ENCODE results near the gene MED26. TPM values are rescaled to one million over a fixed set of nuclear protein-coding genes. Genes with fewer than 3 reads are reported as not detected.

MED26 gene
- total RNA-seq, 1 experiment from 2014 or later: 11.4 TPM

DNA sequence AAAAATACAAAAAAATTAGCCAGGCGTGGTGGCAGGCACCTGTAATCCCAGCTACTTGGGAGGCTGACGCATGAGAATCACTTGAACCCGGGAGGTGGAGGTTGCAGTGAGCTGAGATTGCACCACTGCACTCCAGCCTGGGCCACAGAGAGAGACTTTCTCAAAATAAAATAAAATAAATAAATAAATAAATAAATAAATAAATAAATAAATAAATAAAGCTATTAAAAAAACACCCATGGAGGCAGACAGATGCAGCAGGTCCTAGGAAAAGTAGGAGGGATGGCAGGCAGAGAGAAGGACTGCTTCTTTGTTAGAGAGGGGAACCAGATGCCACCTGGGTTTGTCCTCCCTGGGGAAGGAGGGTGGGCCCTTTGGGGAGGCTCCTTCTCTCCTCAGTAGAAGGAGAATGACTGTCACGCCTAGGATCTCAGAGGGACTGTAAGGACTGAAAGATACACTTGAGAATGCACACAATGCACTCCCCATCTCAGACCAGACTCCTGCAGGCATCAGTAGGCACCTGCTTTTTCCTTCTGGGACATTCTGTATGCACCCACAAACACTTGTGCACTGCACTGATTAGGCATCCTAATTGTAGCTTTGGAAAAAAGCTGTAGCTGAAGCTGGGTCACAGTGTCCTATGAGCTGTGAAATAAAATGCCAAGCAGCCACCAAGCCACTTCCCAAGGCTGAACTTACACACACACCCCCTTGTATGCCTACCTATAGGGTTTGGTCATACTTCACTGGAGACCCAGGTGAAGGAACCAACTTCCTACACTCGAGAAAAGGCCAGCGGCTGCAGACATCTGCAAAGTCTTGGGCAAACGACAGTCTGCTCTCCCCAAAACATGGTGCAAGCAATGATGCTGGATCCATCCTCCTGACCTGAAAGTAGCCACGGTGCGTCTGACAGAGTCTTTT lies 36.9 kb downstream of the MED26 start:
- H2BK20ac ChIP-seq (ENCODE audit: low read depth, low read length, poor library complexity, severe bottlenecking): no peak overlapping the region
- H3K27me3 ChIP-seq (ENCODE audit: insufficient read depth, low read length): no peaks in the 10 kb centered on the region
- no peak overlapping the region for H3K4me2 ChIP-seq (ENCODE audit: insufficient read depth, insufficient read length, low read length)
- no peak overlapping the region for H4K91ac ChIP-seq (ENCODE audit: insufficient read length, low read depth, low read length)
- H3K27me3 Mint-ChIP-seq (ENCODE audit: low read depth): no peaks in the 10 kb centered on the region
- H3T11ph ChIP-seq (ENCODE audit: low read length): no peak overlapping the region
- H3K23ac ChIP-seq (ENCODE audit: insufficient read length, low read depth, low read length): no peak overlapping the region
- no peak overlapping the region for H2BK5ac ChIP-seq (ENCODE audit: insufficient read length, low read length)
- no peak overlapping the region for H3K14ac ChIP-seq (ENCODE audit: insufficient read depth, low read length)
- no peak overlapping the region for H3K18ac ChIP-seq (ENCODE audit: insufficient read length, low read depth, low read length)
- no peak for DNase-seq
- no peak overlapping the region for H3K4ac ChIP-seq (ENCODE audit: low read depth, low read length)
- H3K36me3 Mint-ChIP-seq (ENCODE audit: insufficient read depth in 1 of 3, low read depth in 3 of 3): peaks cover 0 to 4% (median 0%) of the 10 kb centered on the region in 3 experiments; a peak in 2 of 7 replicates
- peaks cover 14% of the 10 kb centered on the region; the same call in 1 of the 2 replicates for H3K4me1 ChIP-seq (ENCODE audit: insufficient read depth, low read length)
- H3K4me1 Mint-ChIP-seq: peaks cover 45 to 56% of the 10 kb centered on the region in 2 experiments
- H3K56ac ChIP-seq (ENCODE audit: insufficient read length, low read depth, low read length): no peak overlapping the region
- no peak overlapping the region for H3K27ac ChIP-seq (ENCODE audit: insufficient read length, low read depth, low read length)
- no peaks in the 10 kb centered on the region for H3K9me3 Mint-ChIP-seq
- H2BK120ac ChIP-seq (ENCODE audit: low read depth, low read length, poor library complexity, severe bottlenecking): no peak overlapping the region
- H3K9ac ChIP-seq (ENCODE audit: extremely low read depth, insufficient read length, low read length): no peak overlapping the region
- TF ChIP-seq, protein P1, sequence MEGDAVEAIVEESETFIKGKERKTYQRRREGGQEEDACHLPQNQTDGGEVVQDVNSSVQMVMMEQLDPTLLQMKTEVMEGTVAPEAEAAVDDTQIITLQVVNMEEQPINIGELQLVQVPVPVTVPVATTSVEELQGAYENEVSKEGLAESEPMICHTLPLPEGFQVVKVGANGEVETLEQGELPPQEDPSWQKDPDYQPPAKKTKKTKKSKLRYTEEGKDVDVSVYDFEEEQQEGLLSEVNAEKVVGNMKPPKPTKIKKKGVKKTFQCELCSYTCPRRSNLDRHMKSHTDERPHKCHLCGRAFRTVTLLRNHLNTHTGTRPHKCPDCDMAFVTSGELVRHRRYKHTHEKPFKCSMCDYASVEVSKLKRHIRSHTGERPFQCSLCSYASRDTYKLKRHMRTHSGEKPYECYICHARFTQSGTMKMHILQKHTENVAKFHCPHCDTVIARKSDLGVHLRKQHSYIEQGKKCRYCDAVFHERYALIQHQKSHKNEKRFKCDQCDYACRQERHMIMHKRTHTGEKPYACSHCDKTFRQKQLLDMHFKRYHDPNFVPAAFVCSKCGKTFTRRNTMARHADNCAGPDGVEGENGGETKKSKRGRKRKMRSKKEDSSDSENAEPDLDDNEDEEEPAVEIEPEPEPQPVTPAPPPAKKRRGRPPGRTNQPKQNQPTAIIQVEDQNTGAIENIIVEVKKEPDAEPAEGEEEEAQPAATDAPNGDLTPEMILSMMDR (conservative IDR thresholded peaks at IDR 0.05): no peak
- H3K9me3 ChIP-seq (ENCODE audit: control insufficient read depth, low read depth, low read length): no peaks in the 10 kb centered on the region
- no peak overlapping the region for H2AFZ ChIP-seq (ENCODE audit: low read length)
- H3K23me2 ChIP-seq (ENCODE audit: insufficient read length, low read depth, low read length, poor library complexity, severe bottlenecking): no peaks in the 10 kb centered on the region
- H3K79me2 ChIP-seq (ENCODE audit: insufficient read depth, low read length): peaks cover 27% of the 10 kb centered on the region; the same call in 1 of the 2 replicates
- H2BK15ac ChIP-seq (ENCODE audit: low read depth, low read length): no peak overlapping the region
- no CpG with 5 or more reads among the region's 9 CpGs for WGBS (ENCODE audit: extremely low coverage, insufficient read length, low lambda C conversion rate)
- no peak overlapping the region for H4K5ac ChIP-seq (ENCODE audit: insufficient read length, low read depth, low read length)
- no peak overlapping the region for H2BK12ac ChIP-seq (ENCODE audit: insufficient read length, low read depth, low read length)
- peaks cover under 1% of the 10 kb centered on the region for H4K20me1 ChIP-seq (ENCODE audit: control insufficient read depth, insufficient read depth, insufficient read length)
- peak overlapping the region in 1 of 3 experiments; percentile 53; a peak in 1 of 7 replicates for H3K27ac Mint-ChIP-seq
- H2AK5ac ChIP-seq (ENCODE audit: insufficient read length, low read length): no peak overlapping the region
- no peak overlapping the region for H4K8ac ChIP-seq (replicated peaks; ENCODE audit: insufficient read length, low read depth, low read length)
- no peak overlapping the region for H3K4me3 Mint-ChIP-seq
- peaks cover 2% of the 10 kb centered on the region for H3K79me1 ChIP-seq (ENCODE audit: insufficient read depth, low read depth, low read length, poor library complexity, severe bottlenecking)
